SK-N-SH (cell line): Measurements from ENCODE around the gene ABCA3. TPM values are rescaled to one million over a fixed set of nuclear protein-coding genes. Genes with fewer than 3 reads are reported as not detected.

Experiments used
- CTCF ChIA-PET: fragments of 300-600, 350-600 bp; formaldehyde crosslinking; extraction: SDS; loops from one replicate; lab custom pipeline; 2021; lab: Yijun Ruan, JAX
- POLR2A ChIA-PET: fragments of 350-600 bp; sonication (Branson Sonifier 250); formaldehyde crosslinking; extraction: SDS; loops from one replicate; lab custom pipeline; 2020; ENCODE audit warnings: antibody characterized with exemption, inconsistent platforms; lab: Yijun Ruan, JAX
- DNase-seq: peaks from one replicate; pipeline ENCODE4 v3.0.0; 2012
- H2AFZ ChIP-seq: fragments of 200-600 bp; sonication (generic); 2 replicates; pipeline ENCODE4 v1.8.1; 2016; ENCODE audit warnings: antibody characterized with exemption, mild to moderate bottlenecking, low read depth
- H3F3A ChIP-seq: fragments of 200-600 bp; sonication (generic); replicated peaks from 2 replicates; pipeline ENCODE3; 2016; ENCODE audit warnings: antibody characterized with exemption, mild to moderate bottlenecking; ENCODE audit not compliant: insufficient read depth
- H3K27ac ChIP-seq, 2 experiments: fragments of 200-500 bp in 1 of 2; fragments of 200-600 bp in 1 of 2; sonication (Bioruptor generic) in 1 of 2; sonication (generic), shearing (Covaris generic) in 1 of 2; 2 replicates each; pipeline versions ENCODE4 v1.5.1 to v1.6.1; 2014 to 2016; ENCODE audit warnings: low read depth in 2 of 2, inconsistent platforms in 1 of 2, low read length in 1 of 2, mild to moderate bottlenecking in 1 of 2, mixed read lengths in 1 of 2
- H3K27me3 ChIP-seq: fragments of 200-600 bp; sonication (generic), shearing (Covaris generic); 2 replicates; pipeline ENCODE4 v1.6.1; 2016; ENCODE audit warnings: mixed run types; ENCODE audit not compliant: insufficient read depth
- H3K36me3 ChIP-seq, 2 experiments: fragments of 200-500 bp in 1 of 2; fragments of 200-600 bp in 1 of 2; sonication (Bioruptor generic) in 1 of 2; sonication (generic) in 1 of 2; replicated peaks in 1 of 2; 2 replicates each; pipeline versions ENCODE3 to v1.5.1; 2014 to 2016; ENCODE audit warnings: low read length in 1 of 2, mild to moderate bottlenecking in 1 of 2; ENCODE audit not compliant: insufficient read depth in 2 of 2, control insufficient read depth in 1 of 2
- H3K4me1 ChIP-seq, 2 experiments: fragments of 200-500 bp in 1 of 2; fragments of 200-600 bp in 1 of 2; sonication (Bioruptor generic) in 1 of 2; sonication (generic), shearing (Covaris generic) in 1 of 2; 2 replicates each; pipeline versions ENCODE4 v1.5.1 to v1.6.1; 2014 to 2016; ENCODE audit warnings: low read depth in 1 of 2, low read length in 1 of 2, mixed run types in 1 of 2; ENCODE audit not compliant: insufficient read depth in 2 of 2, control insufficient read depth in 1 of 2
- H3K4me2 ChIP-seq: fragments of 200-600 bp; sonication (generic), shearing (Covaris generic); 2 replicates; pipeline ENCODE4 v1.6.1; 2017; ENCODE audit warnings: mixed run types
- H3K4me3 ChIP-seq, 2 experiments: fragments of 200-500 bp in 1 of 2; fragments of 200-600 bp in 1 of 2; sonication (Bioruptor generic) in 1 of 2; sonication (generic), shearing (Covaris generic) in 1 of 2; 2 replicates each; pipeline versions ENCODE4 v1.5.1 to v1.8.1; 2014 to 2016; ENCODE audit warnings: low read depth in 2 of 2, inconsistent platforms in 1 of 2, low read length in 1 of 2, mild to moderate bottlenecking in 1 of 2, mixed read lengths in 1 of 2, moderate library complexity in 1 of 2
- H3K79me2 ChIP-seq: fragments of 200-600 bp; sonication (generic); 2 replicates; pipeline ENCODE4 v1.8.1; 2017; ENCODE audit warnings: mild to moderate bottlenecking; ENCODE audit not compliant: insufficient read depth
- H3K9ac ChIP-seq: fragments of 200-600 bp; sonication (generic); 2 replicates; pipeline ENCODE4 v1.6.1; 2017; ENCODE audit warnings: mixed run types
- H3K9me2 ChIP-seq: fragments of 200-600 bp; sonication (generic); 2 replicates; pipeline ENCODE4 v1.6.1; 2017; ENCODE audit warnings: mixed run types
- H3K9me3 ChIP-seq: fragments of 200-600 bp; sonication (generic); 2 replicates; pipeline ENCODE4 v1.6.1; 2017; ENCODE audit warnings: mixed run types, mild to moderate bottlenecking, moderate library complexity
- H4K20me1 ChIP-seq: fragments of 200-600 bp; sonication (generic); 2 replicates; pipeline ENCODE4 v1.6.1; 2017; ENCODE audit warnings: mild to moderate bottlenecking, mixed run types; ENCODE audit not compliant: insufficient read depth
- CHD2 ChIP-seq: fragments of 150-350 bp; IDR thresholded peaks from 2 replicates; pipeline ENCODE4 v1.6.1; 2018; ENCODE audit warnings: low read length; ENCODE audit not compliant: partially characterized antibody
- EP300 ChIP-seq, 2 experiments: IDR thresholded peaks; 2 replicates each; pipeline versions ENCODE4 v1.4.0 to v1.6.1; 2012; ENCODE audit warnings: borderline replicate concordance in 1 of 2, low read depth in 1 of 2, low read length in 1 of 2
- FOXM1 ChIP-seq: IDR thresholded peaks from 2 replicates; pipeline ENCODE4 v1.4.0; 2012; ENCODE audit warnings: low read depth, mild to moderate bottlenecking
- PBX3 ChIP-seq: IDR thresholded peaks from 2 replicates; pipeline ENCODE4; 2012
- REST ChIP-seq: IDR thresholded peaks from 2 replicates; pipeline ENCODE4 v1.6.1; 2012; ENCODE audit warnings: mild to moderate bottlenecking, low read depth, low read length, moderate library complexity
- RXRA ChIP-seq: IDR thresholded peaks from 2 replicates; pipeline ENCODE4 v1.4.0; 2012; ENCODE audit warnings: low read depth, mild to moderate bottlenecking, borderline replicate concordance
- TAF1 ChIP-seq: IDR thresholded peaks from 2 replicates; pipeline ENCODE4 v1.6.1; 2012; ENCODE audit warnings: low read depth, mild to moderate bottlenecking, low read length, moderate library complexity, borderline replicate concordance
- USF1 ChIP-seq: IDR thresholded peaks from 2 replicates; pipeline ENCODE4 v1.4.0; 2012; ENCODE audit warnings: low read depth, borderline replicate concordance
- ZBTB33 ChIP-seq: IDR thresholded peaks from 2 replicates; pipeline ENCODE4 v1.4.0; 2012; ENCODE audit warnings: low read depth, borderline replicate concordance
- WGBS: methylation state at CpG from one replicate; pipeline ENCODE4 v1.1.6; 2017; ENCODE audit warnings: low lambda C conversion rate; 5-methylcytosine and 5-hydroxymethylcytosine counted together
- polyA plus RNA-seq, 3 experiments: library from polyadenylated mRNA; depleted of rRNA; stranded (reverse); fragments of >200 nt; gene quantifications; 2 replicates each; pipeline ENCODE4 v1.2.3, GENCODE V29; 2012

The ABCA3 gene
- polyA plus RNA-seq, 1 of the 3 experiments (the other 2 are of a cell fraction), result 9.9 TPM

- no peak for TF ChIP-seq REST
- TF ChIP-seq CHD2, result no peak
Measured at GRCh38 chr16:2233046-2233775, 107.3 kb downstream of the ABCA3 start (continued).

GRCh38 chr16:2232094-2232990 lies 108.2 kb downstream of the ABCA3 start:
- H3K36me3 ChIP-seq, result peaks cover 0 to 74% of the 10 kb centered on the region in 2 experiments
- H3K4me2 ChIP-seq, result no peak overlapping the region
- no peaks in the 10 kb centered on the region for H3K27me3 ChIP-seq
- no peaks in the 10 kb centered on the region for H3F3A ChIP-seq
- no peaks in the 10 kb centered on the region for H3K9me3 ChIP-seq
- H3K4me3 ChIP-seq, result no peak overlapping the region
- H3K9me2 ChIP-seq, result no peaks in the 10 kb centered on the region
- POLR2A ChIA-PET, result no interaction called here
- CTCF ChIA-PET, result interaction anchor here (0.9 kb wide), 1 partner anchor 38 kb away, joined by 4 read pairs; no protein-coding TSS in a partner anchor
- no peak for TF ChIP-seq TAF1
- TF ChIP-seq USF1, result no peak
- TF ChIP-seq FOXM1, result no peak
- no peak for TF ChIP-seq ZBTB33
- TF ChIP-seq PBX3, result no peak
- no peak for TF ChIP-seq EP300 (IDR thresholded peaks at IDR 0.05; ENCODE audit: borderline replicate concordance in 1 of 2, low read depth in 1 of 2, low read length in 1 of 2)
- TF ChIP-seq RXRA, result no peak
- WGBS, result 89% methylated on average over 5 of the region's 41 CpGs
- H2AFZ ChIP-seq, result no peak overlapping the region
- peaks cover 0 to 3% of the 10 kb centered on the region in 2 experiments; a peak in 1 of 4 replicates for H3K4me1 ChIP-seq
- H3K79me2 ChIP-seq, result peaks cover 12% of the 10 kb centered on the region
- no peak for DNase-seq
- no peak overlapping the region for H3K9ac ChIP-seq
- peaks cover 15% of the 10 kb centered on the region for H4K20me1 ChIP-seq
- H3K27ac ChIP-seq, result no peak overlapping the region
